ENCODE results near the gene ARL2BP. TPM values are rescaled to one million over a fixed set of nuclear protein-coding genes. Genes with fewer than 3 reads are reported as not detected.

ARL2BP gene
- total RNA-seq, 6 experiments from 2014 or later = 19.3 to 26.8 (median 22.0) TPM

DNA sequence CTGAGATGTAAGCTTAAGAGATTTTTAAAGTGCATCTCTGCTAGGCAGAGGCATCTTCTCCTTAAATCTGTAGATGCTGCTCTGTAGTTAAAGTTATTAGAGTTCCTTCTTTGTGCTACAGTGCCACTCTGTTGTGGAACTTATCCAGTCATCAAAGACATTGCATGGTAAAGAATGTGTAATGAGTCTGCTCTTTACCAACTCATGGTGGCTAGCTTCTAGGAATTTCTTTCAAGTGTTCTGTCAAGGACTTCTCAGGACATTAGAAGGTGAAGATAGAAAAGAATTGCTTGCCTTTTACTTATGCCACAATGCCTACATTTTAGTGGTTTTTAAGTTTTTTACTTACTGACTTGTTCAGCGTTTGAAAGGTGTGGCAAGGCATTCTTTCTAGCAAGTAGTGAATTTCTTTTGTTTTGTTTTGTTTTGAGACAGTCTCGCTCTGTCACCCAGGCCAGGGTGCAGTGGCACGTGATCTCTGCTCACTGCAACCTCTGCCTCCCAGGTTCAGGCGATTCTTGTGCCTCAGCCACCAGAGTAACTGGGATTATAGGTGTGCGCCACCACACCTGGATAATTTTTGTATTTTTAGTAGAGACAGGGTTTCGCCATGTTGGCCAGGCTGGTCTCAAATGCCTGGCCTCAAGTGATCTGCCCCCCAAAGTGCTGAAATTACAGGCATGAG lies 20.3 kb upstream of the ARL2BP start:
- Histone ChIP-seq H3K27ac (no peak overlapping the region), H3K4me3 (no peak overlapping the region), H3K4me1 (no peaks in the 10 kb centered on the region), H3K36me3 (peaks cover 0 to 98% (median 41%) of the 10 kb centered on the region in 4 donors), H3K27me3 (no peaks in the 10 kb centered on the region), H3K9me3 (no peaks in the 10 kb centered on the region)
- ATAC-seq = no peak
- whole genome bisulfite sequencing (ENCODE audit: insufficient coverage, low coverage, low lambda C conversion rate, missing lambda C conversion rate) = 84% methylated on average over 6 of the region's 6 CpGs
- intact Hi-C loops (cut with DNase I) = no loop called here
- TF ChIP-seq POLR2A (IDR thresholded peaks at IDR 0.05) = no peak
- TF ChIP-seq, protein P1, sequence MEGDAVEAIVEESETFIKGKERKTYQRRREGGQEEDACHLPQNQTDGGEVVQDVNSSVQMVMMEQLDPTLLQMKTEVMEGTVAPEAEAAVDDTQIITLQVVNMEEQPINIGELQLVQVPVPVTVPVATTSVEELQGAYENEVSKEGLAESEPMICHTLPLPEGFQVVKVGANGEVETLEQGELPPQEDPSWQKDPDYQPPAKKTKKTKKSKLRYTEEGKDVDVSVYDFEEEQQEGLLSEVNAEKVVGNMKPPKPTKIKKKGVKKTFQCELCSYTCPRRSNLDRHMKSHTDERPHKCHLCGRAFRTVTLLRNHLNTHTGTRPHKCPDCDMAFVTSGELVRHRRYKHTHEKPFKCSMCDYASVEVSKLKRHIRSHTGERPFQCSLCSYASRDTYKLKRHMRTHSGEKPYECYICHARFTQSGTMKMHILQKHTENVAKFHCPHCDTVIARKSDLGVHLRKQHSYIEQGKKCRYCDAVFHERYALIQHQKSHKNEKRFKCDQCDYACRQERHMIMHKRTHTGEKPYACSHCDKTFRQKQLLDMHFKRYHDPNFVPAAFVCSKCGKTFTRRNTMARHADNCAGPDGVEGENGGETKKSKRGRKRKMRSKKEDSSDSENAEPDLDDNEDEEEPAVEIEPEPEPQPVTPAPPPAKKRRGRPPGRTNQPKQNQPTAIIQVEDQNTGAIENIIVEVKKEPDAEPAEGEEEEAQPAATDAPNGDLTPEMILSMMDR (IDR thresholded peaks at IDR 0.05) = no peak
- DNase-seq = no peak

DNA sequence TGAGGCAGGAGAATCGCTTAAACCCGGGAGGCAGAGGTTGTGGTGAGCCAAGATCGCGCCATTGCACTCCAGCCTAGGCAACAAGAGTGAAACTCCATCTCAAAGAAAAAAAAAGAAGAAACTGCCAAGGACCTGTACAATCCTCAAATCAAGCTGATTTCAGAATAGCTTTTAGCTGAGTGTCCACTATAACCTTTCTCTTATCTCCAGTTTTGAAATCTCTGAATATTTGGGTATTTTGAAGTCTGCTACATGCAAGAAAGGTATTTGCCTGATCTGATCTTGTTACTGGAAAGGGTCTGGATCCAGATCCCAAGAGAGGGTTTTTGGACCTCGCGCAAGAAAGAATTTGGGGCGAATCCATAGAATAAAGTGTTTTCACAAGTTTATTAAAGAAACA lies 19.1 kb upstream of the ARL2BP start:
- ATAC-seq = no peak
- no peak for DNase-seq
- intact Hi-C loops (cut with DNase I) = no loop called here
- H3K36me3 ChIP-seq = peaks cover 0 to 98% (median 38%) of the 10 kb centered on the region in 4 donors
- WGBS (ENCODE audit: insufficient coverage, low coverage, low lambda C conversion rate, missing lambda C conversion rate) = 95% methylated on average over 7 of the region's 7 CpGs
- no peak overlapping the region for H3K27ac ChIP-seq
- no peak for TF ChIP-seq POLR2A (IDR thresholded peaks at IDR 0.05)
- TF ChIP-seq, protein P1 (IDR thresholded peaks at IDR 0.05) = no peak
- no peaks in the 10 kb centered on the region for H3K4me1 ChIP-seq
- no peak overlapping the region for H3K4me3 ChIP-seq
- H3K9me3 ChIP-seq = no peaks in the 10 kb centered on the region
- no peaks in the 10 kb centered on the region for H3K27me3 ChIP-seq

DNA sequence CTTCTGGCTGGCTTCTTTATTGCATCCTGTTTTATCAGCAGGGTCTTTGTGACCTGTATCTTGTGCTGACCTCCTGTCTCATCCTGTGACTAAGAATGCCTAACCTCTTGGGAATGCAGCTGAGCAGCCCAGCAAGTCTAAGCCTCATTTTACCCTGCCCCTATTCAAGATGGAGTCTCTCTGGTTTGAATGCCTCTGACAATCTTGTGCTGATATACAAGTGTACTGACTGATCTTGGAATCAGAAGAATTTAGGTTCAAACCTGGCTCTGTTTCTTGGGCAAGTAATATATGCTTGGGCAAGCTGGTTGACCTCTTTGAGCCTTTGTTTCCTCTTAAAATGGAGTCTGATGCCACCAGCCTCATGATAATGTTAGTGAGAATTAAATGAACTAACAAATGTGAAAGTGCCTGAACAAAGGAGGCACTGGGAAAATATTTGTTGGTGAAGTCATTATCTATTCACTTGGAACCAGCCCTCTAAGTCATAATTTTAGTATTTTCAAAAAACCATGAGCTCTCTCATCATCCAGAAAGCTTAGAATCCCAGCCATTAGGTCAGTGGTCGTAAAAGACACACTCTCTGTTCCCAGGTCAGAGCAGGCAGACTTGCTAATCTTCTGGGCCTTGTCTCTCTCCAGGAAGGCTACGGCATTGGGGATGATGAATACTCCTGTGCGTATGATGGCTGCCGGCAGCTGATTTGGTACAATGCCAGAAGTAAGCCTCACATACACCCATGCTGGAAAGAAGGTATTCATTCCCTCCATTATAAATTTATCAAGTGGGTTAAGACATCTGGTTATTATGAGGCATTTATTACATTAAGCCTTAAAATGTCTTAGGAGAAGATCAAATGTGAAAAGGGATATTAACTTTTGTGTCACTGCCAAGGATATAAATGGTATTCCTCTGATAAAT lies 18.1 kb upstream of the ARL2BP start:
- Histone ChIP-seq H3K27me3 (no peaks in the 10 kb centered on the region), H3K4me3 (no peak overlapping the region), H3K9me3 (no peaks in the 10 kb centered on the region), H3K27ac (no peak overlapping the region), H3K36me3 (peaks cover 5 to 98% (median 34%) of the 10 kb centered on the region in 4 donors), H3K4me1 (no peaks in the 10 kb centered on the region)
- TF ChIP-seq, protein P1 (IDR thresholded peaks at IDR 0.05) = no peak
- TF ChIP-seq POLR2A (IDR thresholded peaks at IDR 0.05) = no peak
- 89% methylated on average over 1 of the region's 4 CpGs for WGBS (ENCODE audit: insufficient coverage, low coverage, low lambda C conversion rate, missing lambda C conversion rate)
- no peak for DNase-seq
- intact Hi-C loops (cut with DNase I) = no loop called here
- ATAC-seq = no peak

DNA sequence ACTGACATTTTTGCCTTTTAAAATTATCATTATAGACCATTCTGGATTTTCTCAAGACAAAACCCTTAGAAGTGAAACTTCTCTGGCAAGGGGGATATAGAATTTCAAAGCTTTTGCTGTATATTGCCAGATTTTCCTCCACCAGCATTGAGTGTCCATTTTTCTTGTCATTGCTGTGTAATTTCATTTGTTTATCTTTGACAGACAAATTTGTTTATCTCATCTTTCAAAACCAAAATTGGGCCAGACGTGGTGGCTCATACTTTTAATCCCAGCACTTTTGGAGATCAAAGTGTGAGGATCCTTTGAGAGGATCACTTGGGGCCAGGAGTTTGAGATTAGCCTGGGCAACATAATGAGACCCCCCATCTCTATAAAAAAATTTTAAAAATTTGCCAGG lies 16.0 kb upstream of the ARL2BP start:
- no peaks in the 10 kb centered on the region for H3K27me3 ChIP-seq
- no peak overlapping the region for H3K4me3 ChIP-seq
- no peak for DNase-seq
- 88% methylated on average over 1 of the region's 1 CpG for WGBS (ENCODE audit: insufficient coverage, low coverage, low lambda C conversion rate, missing lambda C conversion rate)
- no peak for ATAC-seq
- intact Hi-C loops (cut with DNase I) = no loop called here
- H3K4me1 ChIP-seq = no peaks in the 10 kb centered on the region
- no peak for TF ChIP-seq POLR2A (IDR thresholded peaks at IDR 0.05)
- TF ChIP-seq, protein P1 (IDR thresholded peaks at IDR 0.05) = no peak
- no peak overlapping the region for H3K27ac ChIP-seq
- peaks cover 5 to 97% (median 34%) of the 10 kb centered on the region in 4 donors for H3K36me3 ChIP-seq
- no peaks in the 10 kb centered on the region for H3K9me3 ChIP-seq

All from right lobe of liver (tissue), 6 donors.